Left lung (tissue), 10 donors: ENCODE measurements around the gene RCAN3. TPM values are rescaled to one million over a fixed set of nuclear protein-coding genes. Genes with fewer than 3 reads are reported as not detected.
"Not testable (repeated sequence)": the region's sequence is repeated elsewhere in the genome, so short reads cannot be mapped to it uniquely, and the experiment has no call there.

Experiments
- ATAC-seq: fragments of 200-7000 bp; cut with Tn5 transposase; one replicate; pipeline ENCODE4 v1.9.1; 2020; ENCODE audit warnings: moderate library complexity
- DNase-seq, 4 donors: peaks; one replicate each; pipeline ENCODE4 v3.0.0-alpha.2; 2013 to 2020
- H3K27ac ChIP-seq, 2 donors: fragments of 200-600 bp; sonication (generic) in 1 of 2; one replicate each; pipeline versions ENCODE4 v1.5.0 to v1.8.0; 2020 to 2021
- H3K27me3 ChIP-seq, 2 donors: fragments of 200-600 bp; sonication (generic) in 1 of 2; one replicate each; pipeline versions ENCODE4 v1.5.0 to v1.8.0; 2020 to 2021
- H3K36me3 ChIP-seq, 2 donors: fragments of 200-600 bp; sonication (generic) in 1 of 2; one replicate each; pipeline versions ENCODE4 v1.5.0 to v1.8.0; 2020 to 2021
- H3K4me1 ChIP-seq, 2 donors: fragments of 200-600 bp; one replicate each; pipeline ENCODE4 v1.8.0; 2021
- H3K4me3 ChIP-seq, 2 donors: fragments of 200-600 bp; sonication (generic) in 1 of 2; one replicate each; pipeline versions ENCODE4 v1.5.0 to v1.8.0; 2020 to 2021; ENCODE audit warnings: mild to moderate bottlenecking in 1 of 2
- H3K9me3 ChIP-seq, 2 donors: fragments of 200-600 bp; sonication (generic) in 1 of 2; one replicate each; pipeline versions ENCODE4 v1.5.0 to v1.8.0; 2020 to 2021
- CTCF ChIP-seq, 2 donors: fragments of 200-600 bp; sonication (generic) in 1 of 2; IDR thresholded peaks; one replicate each; pipeline versions ENCODE4 v1.5.0 to v1.8.0; 2021; ENCODE audit warnings: antibody characterized with exemption in 2 of 2
- intact Hi-C, 2 donors: fragments of 100-400 bp; cut with DNase I; formaldehyde crosslinking; loops; one replicate each; pipeline versions ENCODE4 v1.11.2 to v1.14.2; 2022
- polyA plus RNA-seq, 6 donors: library from polyadenylated mRNA; unstranded; fragments of 120-200 nt; gene quantifications; one replicate each; pipeline ENCODE4 v1.2.1, GENCODE V29; 2013; ENCODE audit not compliant: insufficient read length in 6 of 6
- total RNA-seq, 2 donors: library from RNA; stranded (reverse); fragmentation: NEBNext Ultra II Directional; extraction: Animal tissue kit (Norgen Biotek cat#: 25700); gene quantifications; one replicate each; pipeline ENCODE4 v1.2.1, GENCODE V29; 2021
- donor health status: DM: no; HTN: yes; CAD: no.
- donor health status: DM: no; HTN: no; CAD: no.

RCAN3 gene
- total and polyA plus RNA-seq, 8 donors = 8.1 to 15.1 (median 10.9) TPM

DNA sequence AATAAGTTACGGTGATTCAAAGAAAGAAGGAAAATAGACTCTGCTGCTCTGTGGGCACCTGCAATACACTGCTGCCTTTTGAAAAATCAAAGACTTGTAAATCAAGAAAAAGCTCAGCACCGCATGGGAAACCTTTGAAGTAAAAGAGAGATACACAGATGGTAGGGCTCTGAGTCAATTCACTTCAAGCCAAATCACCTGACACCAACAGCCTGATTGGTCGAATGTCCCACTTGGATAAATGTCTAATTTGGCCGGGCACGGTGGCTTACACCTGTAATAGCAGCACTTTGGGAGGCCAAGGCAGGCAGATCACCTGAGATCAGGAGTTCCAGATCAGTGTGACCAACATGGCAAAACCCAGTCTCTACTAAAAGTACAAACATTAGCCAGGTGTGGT is 19.2 kb upstream of the RCAN3 start:
- peaks cover 0 to 6% of the 10 kb centered on the region in 2 donors for H3K4me1 ChIP-seq
- no peak overlapping the region for H3K4me3 ChIP-seq
- H3K27me3 ChIP-seq = no peaks in the 10 kb centered on the region
- intact Hi-C loops = no loop called here
- DNase-seq (no peak), ATAC-seq (no peak)
- TF ChIP-seq CTCF (IDR thresholded peaks at IDR 0.05) = no peak
- no peaks in the 10 kb centered on the region for H3K36me3 ChIP-seq
- H3K27ac ChIP-seq = no peak overlapping the region
- H3K9me3 ChIP-seq = no peaks in the 10 kb centered on the region

GRCh38 chr1:24484199-24484598 is 18.4 kb upstream of the RCAN3 start:
- Histone ChIP-seq H3K36me3 (no peaks in the 10 kb centered on the region), H3K4me3 (no peak overlapping the region), H3K4me1 (peaks cover 0 to 6% of the 10 kb centered on the region in 2 donors), H3K27me3 (no peaks in the 10 kb centered on the region), H3K27ac (no peak overlapping the region), H3K9me3 (no peaks in the 10 kb centered on the region)
- DNase-seq = no peak
- no peak for ATAC-seq
- no peak for TF ChIP-seq CTCF (IDR thresholded peaks at IDR 0.05)
- intact Hi-C loops = no loop called here

DNA sequence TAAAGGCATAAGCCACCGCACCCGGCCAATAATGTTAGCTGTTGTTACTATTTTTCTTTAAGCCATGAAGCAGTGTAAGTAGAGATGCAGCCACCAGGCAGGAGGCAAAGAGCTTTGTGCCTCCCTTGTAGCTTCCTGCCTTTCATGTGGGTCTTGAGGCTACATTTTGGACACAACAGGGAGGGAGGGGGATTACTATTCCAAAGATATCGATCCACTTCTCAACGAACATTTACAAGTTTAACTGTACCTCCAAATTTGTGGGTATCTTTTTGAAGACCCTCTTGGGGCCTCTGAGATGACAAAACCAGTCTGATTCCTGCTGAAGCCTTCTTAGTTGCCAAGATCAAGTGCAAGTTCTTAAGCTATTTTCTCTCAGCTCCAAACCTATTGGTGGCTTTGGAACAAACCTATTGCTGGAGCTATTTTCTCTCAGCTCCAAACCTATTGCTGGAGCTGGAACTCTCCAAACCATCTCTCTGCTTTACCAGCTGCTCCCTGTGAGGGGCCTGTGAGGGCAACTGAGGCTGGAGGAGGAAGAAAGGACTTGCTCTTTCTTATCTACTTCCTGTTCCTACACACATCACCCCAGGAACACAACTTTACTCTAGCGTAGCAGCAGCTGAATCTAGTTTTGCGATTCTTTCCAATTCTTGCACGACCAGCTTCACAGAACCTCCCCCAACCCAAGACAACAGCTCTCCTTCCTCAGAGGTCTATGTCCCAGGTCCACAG is 16.1 kb upstream of the RCAN3 start:
- ATAC-seq (no peak), DNase-seq (no peak)
- H3K4me1 ChIP-seq = no peaks in the 10 kb centered on the region
- peaks cover under 1 to 6% of the 10 kb centered on the region in 2 donors for H3K27me3 ChIP-seq
- H3K9me3 ChIP-seq = peaks cover 0 to 3% of the 10 kb centered on the region in 2 donors
- no peak overlapping the region for H3K27ac ChIP-seq
- no peak overlapping the region for H3K4me3 ChIP-seq
- H3K36me3 ChIP-seq = no peaks in the 10 kb centered on the region
- intact Hi-C loops = no loop called here
- no peak for TF ChIP-seq CTCF (IDR thresholded peaks at IDR 0.05)

DNA sequence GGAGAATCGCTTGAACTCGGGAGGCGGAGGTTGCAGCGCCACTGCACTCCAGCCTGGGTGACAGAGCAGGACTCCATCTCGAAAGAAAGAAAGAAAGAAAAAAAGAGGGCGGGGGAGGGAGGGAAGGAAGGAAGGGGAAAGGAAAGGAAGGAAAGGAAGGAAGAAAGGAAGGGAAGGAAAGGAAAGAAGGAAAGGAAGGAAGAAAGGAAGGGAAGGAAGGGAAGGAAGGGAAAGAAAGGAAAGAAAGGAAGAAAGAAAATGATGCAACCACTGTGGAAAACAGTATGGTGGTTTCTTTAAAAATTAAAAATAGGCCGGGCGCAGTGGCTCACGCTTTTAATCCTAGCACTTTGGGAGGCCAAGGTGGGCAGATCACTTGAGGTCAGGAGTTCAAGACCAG is 15.2 kb upstream of the RCAN3 start:
- intact Hi-C loops = no loop called here
- no peak overlapping the region for H3K4me3 ChIP-seq
- H3K27me3 ChIP-seq = peaks cover 4 to 7% of the 10 kb centered on the region in 2 donors
- H3K9me3 ChIP-seq = peaks cover 0 to 3% of the 10 kb centered on the region in 2 donors
- H3K4me1 ChIP-seq = no peaks in the 10 kb centered on the region
- TF ChIP-seq CTCF (IDR thresholded peaks at IDR 0.05) = no peak
- no peak overlapping the region for H3K27ac ChIP-seq
- no peaks in the 10 kb centered on the region for H3K36me3 ChIP-seq
- DNase-seq = no peak
- no peak for ATAC-seq

- H3K9me3 ChIP-seq, H3K36me3 ChIP-seq, H3K4me3 ChIP-seq, DNase-seq, intact Hi-C loops, H3K27ac ChIP-seq, H3K4me1 ChIP-seq, ATAC-seq: not testable (repeated sequence)
- H3K27me3 ChIP-seq = peaks cover 4 to 13% of the 10 kb centered on the region in 2 donors
These were observed 14.5 kb upstream of the RCAN3 start for GRCh38 chr1:24488159-24488558.

DNA sequence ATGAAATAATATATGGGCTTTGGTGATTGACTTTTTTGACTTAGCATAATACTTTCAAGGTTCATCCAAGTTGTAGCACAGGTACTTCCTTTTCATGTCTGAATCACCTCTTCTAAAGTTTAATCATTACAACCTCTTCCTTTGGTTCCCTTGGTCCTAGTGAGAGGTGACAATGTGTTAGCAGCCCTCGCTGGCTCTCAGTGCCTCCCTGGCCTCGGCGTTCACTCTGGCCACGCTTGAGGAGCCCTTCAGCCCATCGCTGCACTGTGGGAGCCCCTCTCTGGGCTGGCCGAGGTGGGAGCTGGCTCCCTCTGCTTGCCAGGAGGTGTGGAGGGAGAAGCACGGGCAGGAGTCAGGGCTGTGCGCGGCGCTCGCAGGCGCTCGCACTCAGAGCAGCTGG is 13.0 kb upstream of the RCAN3 start:
- Histone ChIP-seq H3K4me3 (no peak overlapping the region), H3K36me3 (no peaks in the 10 kb centered on the region), H3K4me1 (no peaks in the 10 kb centered on the region), H3K27me3 (peaks cover 4 to 14% of the 10 kb centered on the region in 2 donors), H3K27ac (no peak overlapping the region), H3K9me3 (peaks cover 0 to 3% of the 10 kb centered on the region in 2 donors)
- DNase-seq (no peak), ATAC-seq (no peak)
- TF ChIP-seq CTCF (IDR thresholded peaks at IDR 0.05) = no peak
- intact Hi-C loops = no loop called here
